Adipocyte (in vitro differentiated cells): ENCODE measurements around the gene HOXA6.

Source experiments
- DNase-seq: peaks from one replicate; pipeline ENCODE4 v3.0.0-alpha.2; 2015; ENCODE audit warnings: low read depth
- H3K27me3 ChIP-seq: replicated peaks from 2 replicates; pipeline ENCODE4 v1.7.0; 2013; ENCODE audit warnings: mild to moderate bottlenecking, low read length, moderate library complexity; ENCODE audit not compliant: control insufficient read depth, insufficient read depth
- H3K36me3 ChIP-seq: 2 replicates; pipeline ENCODE4 v1.7.0; 2013; ENCODE audit warnings: low read length, mild to moderate bottlenecking, moderate library complexity; ENCODE audit not compliant: control insufficient read depth, insufficient read depth, severe bottlenecking
- H3K4me1 ChIP-seq: 2 replicates; pipeline ENCODE4 v1.7.0; 2013; ENCODE audit warnings: mild to moderate bottlenecking, low read length, moderate library complexity; ENCODE audit not compliant: control insufficient read depth, insufficient read depth
- H3K4me3 ChIP-seq: 2 replicates; pipeline ENCODE4 v1.7.0; 2013; ENCODE audit warnings: mild to moderate bottlenecking, low read length, moderate library complexity
- H3K9ac ChIP-seq: 2 replicates; pipeline ENCODE4 v1.7.0; 2013; ENCODE audit warnings: mild to moderate bottlenecking, low read length, moderate library complexity
- H3K9me3 ChIP-seq: 2 replicates; pipeline ENCODE4 v1.7.0; 2013; ENCODE audit warnings: mild to moderate bottlenecking, low read length, moderate library complexity; ENCODE audit not compliant: control insufficient read depth

Gene HOXA6

DNA sequence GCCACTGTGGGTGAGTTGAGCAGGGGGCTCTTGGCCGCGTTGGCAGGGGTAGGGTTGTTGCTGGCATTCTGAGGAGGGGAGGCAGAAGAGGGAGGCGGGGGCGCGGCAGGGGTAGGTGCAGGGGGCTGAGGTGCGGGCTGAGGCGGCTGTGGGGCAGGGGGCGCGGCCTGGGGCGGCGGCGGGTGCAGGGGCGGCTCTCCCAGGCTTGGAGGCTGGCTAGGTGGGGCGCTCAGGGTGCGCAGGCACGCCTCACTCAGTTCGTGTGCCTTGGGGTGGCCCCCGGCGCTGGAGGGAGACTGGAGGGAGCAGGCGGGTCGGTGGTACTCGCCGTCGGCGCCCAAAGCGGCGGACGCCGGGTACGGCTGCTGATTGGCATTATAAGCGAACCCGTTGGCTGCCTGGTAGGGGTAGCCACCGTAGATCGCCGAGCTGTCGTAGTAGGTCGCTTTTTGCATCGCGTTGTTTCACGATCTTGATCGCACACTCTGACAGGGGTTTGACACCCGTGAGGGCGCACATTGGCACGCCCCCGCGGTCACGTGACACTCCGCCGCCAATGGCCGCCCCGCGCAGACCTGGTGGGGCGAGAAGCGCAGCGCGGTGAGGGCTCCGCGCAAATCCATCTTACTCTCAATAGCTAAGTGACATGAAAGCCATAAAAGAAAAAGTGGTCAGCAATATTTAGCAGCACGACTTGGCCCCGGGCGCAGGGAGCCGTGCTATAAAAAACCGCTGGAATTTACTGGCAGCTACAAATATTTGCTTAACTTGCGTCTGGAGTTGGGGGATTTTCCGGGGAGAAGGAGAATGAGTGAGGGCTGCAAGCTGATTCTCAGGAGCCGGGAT, 37.2 kb downstream of the HOXA6 start:
- H3K27me3 ChIP-seq = no peaks in the 10 kb centered on the region
- peaks cover 69% of the 10 kb centered on the region for H3K4me1 ChIP-seq
- no peaks in the 10 kb centered on the region for H3K36me3 ChIP-seq
- peak overlapping the region; percentile 55 for H3K4me3 ChIP-seq
- H3K9me3 ChIP-seq = no peaks in the 10 kb centered on the region
- peak overlapping the region; percentile 74 for H3K9ac ChIP-seq
- DNase-seq = no peak

DNA sequence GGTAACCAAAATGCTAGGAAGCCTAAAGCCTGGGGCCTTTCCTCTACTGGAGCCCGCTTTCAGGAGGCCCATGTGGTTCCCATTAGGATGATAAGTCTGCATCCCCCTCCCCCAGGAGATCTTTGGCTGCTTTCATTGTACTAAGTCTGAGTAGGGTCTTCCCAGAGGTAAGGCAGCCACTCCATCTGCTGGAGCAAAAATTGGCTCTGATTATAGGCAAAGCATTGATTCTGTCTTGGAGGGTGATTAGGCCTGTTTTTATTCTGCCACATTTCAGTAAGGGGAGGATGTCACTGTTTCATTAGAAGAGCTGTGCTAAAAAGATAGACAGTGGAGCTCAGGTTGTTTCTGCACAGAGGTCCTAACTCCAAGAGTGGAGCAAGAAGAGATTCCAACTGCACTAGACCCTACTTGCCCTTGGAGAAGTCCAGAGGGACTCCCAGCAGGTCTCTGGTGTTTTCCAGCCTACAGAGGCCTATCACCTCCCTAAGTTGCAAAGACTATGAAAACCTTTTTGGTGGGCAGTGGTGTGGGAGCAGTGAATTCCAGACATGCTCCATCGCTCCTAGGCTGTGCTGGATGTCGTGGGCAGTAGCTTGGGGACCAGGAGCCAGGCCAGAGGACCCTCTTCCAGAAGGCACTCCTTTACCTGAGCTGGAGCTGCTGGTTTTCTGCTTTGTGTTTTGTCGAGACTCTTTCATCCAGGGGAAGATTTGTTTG, 37.9 kb downstream of the HOXA6 start:
- Histone ChIP-seq H3K27me3 (no peaks in the 10 kb centered on the region), H3K36me3 (no peaks in the 10 kb centered on the region), H3K4me3 (no peak overlapping the region), H3K4me1 (peaks cover 71% of the 10 kb centered on the region), H3K9me3 (no peaks in the 10 kb centered on the region), H3K9ac (no peak overlapping the region)
- DNase-seq = no peak

DNA sequence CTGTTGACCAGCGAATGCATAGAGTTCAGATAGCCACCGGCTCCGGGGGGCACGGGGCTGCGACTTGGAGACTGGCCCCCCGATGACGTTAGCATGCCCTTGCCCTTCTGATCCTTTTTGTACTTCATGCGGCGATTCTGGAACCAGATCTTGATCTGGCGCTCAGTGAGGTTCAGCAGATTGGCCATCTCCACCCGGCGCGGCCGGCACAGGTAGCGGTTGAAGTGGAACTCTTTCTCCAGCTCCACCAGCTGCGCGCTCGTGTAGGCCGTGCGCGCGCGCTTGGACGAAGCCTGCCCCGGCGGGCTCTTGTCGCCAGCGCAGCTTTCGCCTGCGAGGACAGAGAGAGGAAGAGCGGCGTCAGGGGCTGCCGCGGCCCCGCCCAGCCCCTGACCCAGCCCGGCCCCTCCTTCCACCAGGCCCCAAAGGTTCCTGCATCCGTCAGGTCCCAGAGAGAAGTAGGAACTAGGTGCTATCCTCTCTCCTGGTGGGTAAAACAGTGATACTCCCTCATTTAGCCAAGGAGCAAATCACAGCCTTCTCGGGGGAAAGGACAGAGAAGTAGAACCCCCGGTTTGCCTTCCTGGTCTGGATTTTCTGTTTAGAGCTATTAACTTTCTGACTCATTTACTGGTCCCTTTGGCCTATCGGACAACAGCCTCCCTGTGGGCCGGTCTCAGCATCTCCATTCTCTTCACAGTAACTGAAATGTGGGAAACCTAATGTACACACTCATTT, 39.0 kb downstream of the HOXA6 start:
- peak overlapping the region; percentile 40 for H3K4me3 ChIP-seq
- DNase-seq = no peak
- H3K9me3 ChIP-seq = no peaks in the 10 kb centered on the region
- peak overlapping the region; percentile 61 for H3K9ac ChIP-seq
- peaks cover 67% of the 10 kb centered on the region for H3K4me1 ChIP-seq
- H3K36me3 ChIP-seq = no peaks in the 10 kb centered on the region
- H3K27me3 ChIP-seq = no peaks in the 10 kb centered on the region

DNA sequence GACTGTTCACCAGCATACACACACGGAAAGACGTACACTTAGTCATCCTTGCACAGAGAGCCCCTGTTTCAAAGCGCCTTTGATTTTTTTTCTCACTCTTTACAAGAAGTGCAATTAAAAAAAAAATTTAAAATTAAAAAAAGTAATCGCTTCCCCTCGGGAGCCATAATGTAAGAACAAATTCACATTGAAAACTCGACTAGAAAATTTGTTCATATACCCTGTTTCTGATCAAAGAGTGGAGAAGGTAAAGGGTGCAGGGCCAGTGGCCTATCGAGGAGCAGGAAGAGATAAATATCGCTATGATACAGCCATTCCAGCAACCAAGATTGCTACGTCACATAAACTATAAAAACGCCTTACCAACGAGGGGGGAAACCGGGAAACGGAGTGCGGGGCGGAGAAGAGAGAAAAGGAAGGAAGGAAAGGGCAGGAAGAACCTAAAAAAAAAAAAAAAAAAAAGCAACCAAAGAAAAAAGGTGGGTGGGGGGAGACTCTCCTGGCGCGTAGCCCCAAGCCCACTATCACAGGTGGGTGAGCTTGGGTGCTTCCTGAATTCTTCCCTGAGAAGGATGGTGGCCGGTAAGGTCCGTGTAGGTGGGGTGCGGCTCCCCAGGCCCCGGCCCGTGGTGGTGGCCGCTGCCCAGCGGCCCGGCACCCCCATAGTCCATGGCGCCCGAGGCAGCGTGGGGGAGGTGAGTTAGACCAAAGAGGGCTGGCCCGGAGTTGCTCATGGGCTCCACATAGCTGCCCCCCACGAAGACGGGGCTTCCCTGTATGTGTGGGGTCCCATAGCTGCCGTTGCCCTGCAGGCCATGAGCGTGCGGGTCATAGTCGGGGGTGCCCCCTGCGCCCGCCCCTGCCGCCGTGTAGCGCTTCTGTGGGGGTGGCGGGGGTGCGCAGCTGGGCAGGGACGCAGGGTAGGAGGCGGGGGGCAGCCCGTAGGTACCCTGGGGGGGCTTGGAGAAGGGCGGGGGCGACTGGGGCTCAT, 39.9 kb downstream of the HOXA6 start:
- Histone ChIP-seq H3K4me1 (peaks cover 63% of the 10 kb centered on the region), H3K27me3 (no peaks in the 10 kb centered on the region), H3K9me3 (no peaks in the 10 kb centered on the region), H3K36me3 (no peaks in the 10 kb centered on the region), H3K4me3 (peak overlapping the region; percentile 37), H3K9ac (peak overlapping the region; percentile 80)
- DNase-seq = no peak

DNA sequence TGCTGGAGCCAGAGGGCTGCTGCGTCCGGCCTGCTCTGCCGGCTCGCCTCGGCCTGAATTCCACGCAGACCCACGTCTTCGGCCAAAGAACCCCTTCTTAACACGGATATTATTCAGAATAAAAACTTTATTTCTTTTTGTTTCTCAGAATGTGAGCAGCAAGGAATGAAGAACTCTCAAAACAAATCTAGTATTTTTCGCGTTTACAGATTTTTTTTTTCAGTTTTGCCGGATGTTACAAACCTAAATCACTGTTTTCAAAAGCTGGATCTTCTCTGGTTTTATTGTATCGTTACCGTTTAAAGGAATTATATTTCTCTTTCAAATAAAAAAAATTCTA, 40.7 kb downstream of the HOXA6 start:
- peak overlapping the region; percentile 64 for H3K4me3 ChIP-seq
- no peaks in the 10 kb centered on the region for H3K36me3 ChIP-seq
- H3K4me1 ChIP-seq = peaks cover 55% of the 10 kb centered on the region
- no peaks in the 10 kb centered on the region for H3K27me3 ChIP-seq
- no peak for DNase-seq
- H3K9ac ChIP-seq = peak overlapping the region; percentile 80
- H3K9me3 ChIP-seq = no peaks in the 10 kb centered on the region

DNA sequence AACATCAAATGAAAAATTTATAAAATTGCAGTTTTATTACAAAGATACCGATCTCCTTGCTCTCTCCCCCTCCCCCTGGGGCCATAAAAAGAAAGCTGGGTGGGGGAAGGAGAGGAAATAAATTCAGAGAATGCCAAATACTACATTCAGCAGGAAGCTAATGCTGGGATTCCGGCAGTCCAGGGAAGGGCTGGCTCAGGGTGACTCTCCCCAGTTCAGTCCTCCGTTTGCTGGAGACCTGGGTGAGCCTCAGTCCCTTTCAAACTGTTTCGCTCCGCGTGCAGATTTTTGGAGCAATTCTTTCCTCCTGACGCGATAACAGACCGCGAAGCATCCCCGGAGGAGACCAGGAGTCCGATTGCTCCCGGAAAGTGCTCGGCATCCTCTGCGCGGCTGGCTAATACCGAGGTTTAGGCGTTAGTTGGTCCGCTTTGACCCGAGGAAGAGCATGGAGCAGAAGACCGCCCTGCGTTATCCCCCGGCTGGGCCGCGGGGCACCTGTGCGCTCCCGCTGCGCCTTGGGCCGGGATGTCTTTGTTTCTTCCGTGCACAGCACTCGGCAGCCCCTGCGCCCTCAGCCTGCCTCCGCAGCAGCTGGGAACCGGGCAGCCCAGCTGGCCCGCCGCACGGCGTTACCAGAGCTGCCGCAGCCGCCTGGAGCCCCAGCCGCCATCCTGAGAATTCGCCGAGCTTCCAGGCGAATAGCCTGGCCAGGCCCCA, 41.2 kb downstream of the HOXA6 start:
- Histone ChIP-seq H3K4me1 (peaks cover 55% of the 10 kb centered on the region), H3K36me3 (no peaks in the 10 kb centered on the region), H3K9me3 (no peaks in the 10 kb centered on the region), H3K4me3 (peak overlapping the region; percentile 64), H3K27me3 (no peaks in the 10 kb centered on the region), H3K9ac (peak overlapping the region; percentile 80)
- DNase-seq = peak; percentile 27

DNA sequence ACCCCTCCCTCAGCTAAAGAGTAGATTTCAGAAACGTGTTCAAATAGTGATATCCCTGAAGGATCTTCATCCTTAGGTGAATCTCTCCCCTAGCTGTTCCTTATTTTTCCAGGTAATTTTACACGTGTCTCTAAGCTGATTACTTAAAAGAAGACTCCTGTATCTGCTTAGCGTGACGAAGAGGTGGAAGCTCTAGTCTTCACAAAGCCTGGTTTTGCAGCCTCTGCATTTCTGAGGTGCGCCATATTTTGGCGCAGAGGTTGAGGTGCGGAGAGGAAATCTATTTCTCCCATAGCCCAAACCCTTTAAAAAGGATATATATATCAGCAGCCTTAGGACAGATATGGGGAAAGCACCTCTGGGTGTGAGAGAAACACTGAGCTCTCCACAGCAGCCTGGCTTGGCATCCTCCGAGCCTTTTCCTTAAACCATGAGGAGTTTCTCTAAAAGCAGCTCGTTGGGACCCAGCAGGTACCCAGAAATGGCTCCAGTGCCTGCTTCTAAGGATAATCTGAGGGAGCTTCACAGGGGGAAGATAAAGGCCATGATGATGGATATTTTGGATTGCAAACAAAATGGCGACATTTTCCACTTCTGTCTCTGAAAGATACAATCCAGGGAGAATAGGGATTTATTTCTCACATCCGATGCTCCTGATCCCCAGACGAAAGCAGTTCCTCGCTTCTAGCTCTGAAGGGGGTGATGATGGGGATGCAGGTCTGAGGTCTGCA, 42.1 kb downstream of the HOXA6 start:
- H3K9me3 ChIP-seq = no peaks in the 10 kb centered on the region
- H3K27me3 ChIP-seq = no peaks in the 10 kb centered on the region
- DNase-seq = no peak
- peak overlapping the region; percentile 64 for H3K4me3 ChIP-seq
- H3K36me3 ChIP-seq = no peaks in the 10 kb centered on the region
- peak overlapping the region; percentile 80 for H3K9ac ChIP-seq
- H3K4me1 ChIP-seq = peaks cover 55% of the 10 kb centered on the region

DNA sequence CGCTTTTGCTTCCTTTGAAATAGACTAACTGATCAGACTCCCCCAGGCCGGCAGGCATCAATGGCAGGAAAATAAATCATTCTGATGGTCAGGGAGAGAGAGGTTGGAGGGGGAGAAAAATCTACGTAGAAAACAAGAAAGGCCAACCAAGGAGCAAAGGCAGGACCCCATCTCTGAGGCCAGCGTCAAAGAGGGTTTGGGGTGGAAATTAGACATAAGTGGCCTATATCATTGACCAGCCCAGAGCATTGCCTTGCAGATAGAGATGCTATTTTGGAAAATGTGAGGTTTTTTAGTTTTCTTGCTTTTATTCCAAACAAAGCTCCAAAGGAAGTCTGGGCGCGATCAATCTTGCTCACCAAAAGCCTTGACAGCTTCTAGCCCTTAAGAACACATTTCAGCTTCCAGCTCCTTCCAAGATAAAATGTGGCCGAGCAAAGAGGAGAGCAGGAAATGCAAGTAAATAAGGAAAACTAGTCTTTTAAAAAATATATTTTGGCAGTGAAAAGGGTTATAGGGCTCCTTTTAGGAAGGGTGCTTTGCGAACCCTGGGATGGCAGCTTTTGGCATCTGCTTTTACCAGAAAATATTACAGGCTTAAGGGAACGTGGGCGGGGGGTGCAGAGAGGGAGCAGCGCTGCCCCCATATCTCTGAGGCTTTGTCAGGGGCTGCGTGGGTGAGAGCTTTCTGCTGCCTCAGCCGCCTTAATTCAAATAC, 43.1 kb downstream of the HOXA6 start:
- no peaks in the 10 kb centered on the region for H3K9me3 ChIP-seq
- H3K27me3 ChIP-seq = no peaks in the 10 kb centered on the region
- no peak overlapping the region for H3K4me3 ChIP-seq
- no peaks in the 10 kb centered on the region for H3K36me3 ChIP-seq
- H3K4me1 ChIP-seq = peaks cover 55% of the 10 kb centered on the region
- H3K9ac ChIP-seq = peak overlapping the region; percentile 60
- DNase-seq = no peak

DNA sequence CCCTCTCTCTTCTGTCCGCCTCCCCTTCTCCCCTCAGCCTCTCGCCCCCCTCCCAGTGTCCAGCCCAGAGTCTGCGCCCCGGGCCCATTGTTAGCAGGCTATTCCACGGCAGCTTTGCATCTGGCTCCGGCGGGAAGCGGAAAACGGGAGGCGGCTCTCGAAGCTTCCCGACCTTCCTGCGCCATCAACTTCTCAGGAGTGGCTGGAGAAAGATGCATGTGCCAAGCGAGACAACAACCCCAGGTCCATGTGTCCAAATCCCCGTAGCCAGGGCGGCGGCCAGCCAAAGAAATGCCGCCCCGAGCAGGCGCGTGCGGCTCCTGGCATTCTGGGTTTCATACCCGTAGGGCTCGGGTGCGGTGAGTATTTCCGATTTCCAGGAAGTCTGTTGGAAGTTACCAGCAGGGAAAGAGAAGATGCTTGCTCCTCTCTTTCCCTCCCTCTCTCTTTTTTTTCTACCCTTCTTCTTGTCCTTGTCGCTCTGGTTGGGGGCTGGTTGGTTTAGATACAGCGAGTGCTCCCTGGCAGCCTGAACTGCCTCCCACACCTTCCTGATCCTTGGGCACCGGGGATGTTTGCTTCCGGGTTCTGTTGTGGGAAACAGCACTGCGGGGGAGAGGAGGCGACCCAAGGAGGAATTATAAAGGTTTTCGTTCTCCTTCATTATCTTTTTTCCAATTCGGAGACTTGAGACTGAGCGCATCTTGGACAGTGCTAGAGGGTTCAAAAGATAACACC, 43.9 kb downstream of the HOXA6 start:
- no peaks in the 10 kb centered on the region for H3K9me3 ChIP-seq

More for the DNA sequence above, 43.9 kb downstream of the HOXA6 start:
- Histone ChIP-seq H3K9ac (peak overlapping the region; percentile 60), H3K36me3 (no peaks in the 10 kb centered on the region), H3K4me1 (peaks cover 57% of the 10 kb centered on the region), H3K4me3 (peak overlapping the region; percentile 66), H3K27me3 (no peaks in the 10 kb centered on the region)
- DNase-seq = no peak
